Neural crest cell (in vitro differentiated cells): ENCODE data around the gene CHID1. TPM values are rescaled to one million over a fixed set of nuclear protein-coding genes. Genes with fewer than 3 reads are reported as not detected.

ENCODE experiments used
- DNase-seq: peaks from one replicate; pipeline ENCODE4 v3.0.0; 2021; ENCODE audit warnings: low read depth, mixed read lengths, low spot score
- H3K27ac Mint-ChIP-seq: one replicate; pipeline ENCODE4 v1.8.0; 2021; ENCODE audit warnings: mild to moderate bottlenecking, mixed read lengths; ENCODE audit not compliant: unreplicated experiment
- H3K27me3 Mint-ChIP-seq: 2 replicates; pipeline ENCODE4 v1.8.0; 2021; ENCODE audit warnings: low read depth, mild to moderate bottlenecking, mixed read lengths
- H3K36me3 Mint-ChIP-seq: 2 replicates; pipeline ENCODE4 v1.8.0; 2021; ENCODE audit warnings: low read depth, mild to moderate bottlenecking, mixed read lengths
- H3K4me1 Mint-ChIP-seq: 2 replicates; pipeline ENCODE4 v1.8.0; 2021; ENCODE audit warnings: mixed read lengths
- H3K4me3 Mint-ChIP-seq: one replicate; pipeline ENCODE4 v1.8.0; 2021; ENCODE audit warnings: mild to moderate bottlenecking, mixed read lengths
- H3K9me3 Mint-ChIP-seq: 2 replicates; pipeline ENCODE4 v1.8.0; 2021; ENCODE audit warnings: mixed read lengths
- total RNA-seq: library from RNA; stranded (reverse); gene quantifications from 2 replicates; pipeline ENCODE4 v1.2.1, GENCODE V29; 2021
- TF ChIP-seq, protein P1 (sequence below): fragments of 200-600 bp; sonication (generic); conservative IDR thresholded peaks from 2 replicates; pipeline ENCODE4 v1.5.0; 2021; ENCODE audit warnings: antibody characterized with exemption, mild to moderate bottlenecking

CHID1 gene
- total RNA-seq, 1 donor from 2014 or later = 82.4 TPM

- peak overlapping the region; percentile 91 for H3K4me3 Mint-ChIP-seq
- peak overlapping the region; percentile 51 for H3K27ac Mint-ChIP-seq
- DNase-seq = no peak
- H3K4me1 Mint-ChIP-seq = peaks cover 29% of the 10 kb centered on the region
- H3K9me3 Mint-ChIP-seq = no peaks in the 10 kb centered on the region
- H3K27me3 Mint-ChIP-seq = no peaks in the 10 kb centered on the region
- TF ChIP-seq, protein P1, sequence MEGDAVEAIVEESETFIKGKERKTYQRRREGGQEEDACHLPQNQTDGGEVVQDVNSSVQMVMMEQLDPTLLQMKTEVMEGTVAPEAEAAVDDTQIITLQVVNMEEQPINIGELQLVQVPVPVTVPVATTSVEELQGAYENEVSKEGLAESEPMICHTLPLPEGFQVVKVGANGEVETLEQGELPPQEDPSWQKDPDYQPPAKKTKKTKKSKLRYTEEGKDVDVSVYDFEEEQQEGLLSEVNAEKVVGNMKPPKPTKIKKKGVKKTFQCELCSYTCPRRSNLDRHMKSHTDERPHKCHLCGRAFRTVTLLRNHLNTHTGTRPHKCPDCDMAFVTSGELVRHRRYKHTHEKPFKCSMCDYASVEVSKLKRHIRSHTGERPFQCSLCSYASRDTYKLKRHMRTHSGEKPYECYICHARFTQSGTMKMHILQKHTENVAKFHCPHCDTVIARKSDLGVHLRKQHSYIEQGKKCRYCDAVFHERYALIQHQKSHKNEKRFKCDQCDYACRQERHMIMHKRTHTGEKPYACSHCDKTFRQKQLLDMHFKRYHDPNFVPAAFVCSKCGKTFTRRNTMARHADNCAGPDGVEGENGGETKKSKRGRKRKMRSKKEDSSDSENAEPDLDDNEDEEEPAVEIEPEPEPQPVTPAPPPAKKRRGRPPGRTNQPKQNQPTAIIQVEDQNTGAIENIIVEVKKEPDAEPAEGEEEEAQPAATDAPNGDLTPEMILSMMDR = no peak
- no peaks in the 10 kb centered on the region for H3K36me3 Mint-ChIP-seq
Measured at GRCh38 chr11:926341-926916, 15.8 kb upstream of the CHID1 start.

GRCh38 chr11:925496-926301, 15.1 kb upstream of the CHID1 start, which contains the start of gene AP2A2:
TSS of gene AP2A2 (plus strand) at chr11:925870. CDS start at chr11:926022, 152 bp downstream.
- TF ChIP-seq, protein P1 = peak; percentile 88
- Mint-ChIP-seq H3K27ac (peak within 1 kb of the TSS; percentile 51), H3K4me1 (peaks cover 23% of the 10 kb centered on the region), H3K9me3 (no peaks in the 10 kb centered on the region), H3K36me3 (no peaks in the 10 kb centered on the region), H3K4me3 (peak within 1 kb of the TSS; percentile 91), H3K27me3 (no peaks in the 10 kb centered on the region)
- peak; percentile 87 for DNase-seq

GRCh38 chr11:925158-925495, 14.5 kb upstream of the CHID1 start:
- no peaks in the 10 kb centered on the region for H3K9me3 Mint-ChIP-seq
- no peak for DNase-seq

GRCh38 chr11:924406-925157, 14.0 kb upstream of the CHID1 start:
- Mint-ChIP-seq H3K4me3 (peak overlapping the region; percentile 69), H3K27ac (no peak overlapping the region)

More at GRCh38 chr11:925158-925495, 14.5 kb upstream of the CHID1 start:
- TF ChIP-seq, protein P1 = no peak
- Mint-ChIP-seq H3K4me3 (no peak overlapping the region), H3K4me1 (peaks cover 23% of the 10 kb centered on the region), H3K27me3 (no peaks in the 10 kb centered on the region), H3K27ac (no peak overlapping the region), H3K36me3 (no peaks in the 10 kb centered on the region)

More at GRCh38 chr11:924406-925157, 14.0 kb upstream of the CHID1 start:
- Mint-ChIP-seq H3K27me3 (no peaks in the 10 kb centered on the region), H3K36me3 (no peaks in the 10 kb centered on the region), H3K4me1 (peaks cover 23% of the 10 kb centered on the region), H3K9me3 (no peaks in the 10 kb centered on the region)
- TF ChIP-seq, protein P1 = no peak
- no peak for DNase-seq
